ENCODE measurements around the gene KLHL29.
A peak's percentile ranks its signal among the peaks of the same experiment; 100 is the strongest.

The KLHL29 gene

GRCh38 chr2:23478933-23479683, 94.1 kb downstream of the KLHL29 start:
- no peak for DNase-seq

DNA sequence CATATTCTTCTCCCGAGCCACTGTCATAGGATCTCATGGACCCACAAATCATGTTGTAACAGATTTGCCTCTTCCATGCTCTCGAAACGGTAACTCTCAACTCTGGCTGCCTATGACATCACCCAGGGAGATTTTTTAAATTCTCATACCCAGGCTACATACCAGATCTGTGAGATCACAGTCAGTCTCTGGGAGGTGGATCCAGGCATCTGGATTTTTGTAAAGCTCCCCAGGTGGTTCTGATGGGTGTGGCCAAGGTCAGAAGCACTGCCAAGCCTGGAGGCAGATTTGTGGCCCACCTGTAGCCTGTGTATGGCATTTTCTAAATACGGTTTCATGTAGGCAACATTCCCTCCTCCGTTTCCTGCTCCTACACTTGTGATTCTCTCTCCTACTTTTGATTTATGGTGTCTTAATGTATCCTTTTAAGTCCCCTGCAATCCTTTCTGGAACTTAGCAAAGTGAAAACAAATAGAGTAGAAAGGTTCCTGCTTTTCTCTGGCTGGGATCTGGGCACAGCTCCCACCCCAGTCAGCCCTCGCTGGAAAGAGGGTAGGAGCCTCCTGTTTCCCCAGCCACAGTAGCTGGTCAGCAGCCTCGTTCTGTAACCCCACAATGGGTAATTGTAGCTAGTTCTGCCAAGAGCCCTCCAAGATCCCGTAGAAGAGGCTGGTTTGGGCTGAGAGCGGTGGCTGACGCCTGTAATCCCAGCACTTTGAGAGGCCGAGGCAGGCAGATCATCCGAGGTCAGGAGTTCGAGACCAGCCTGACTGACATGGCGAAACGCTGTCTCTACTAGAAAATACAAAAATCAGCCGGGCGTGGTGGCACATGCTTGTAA, 96.2 kb downstream of the KLHL29 start:
- DNase-seq: no peak

DNA sequence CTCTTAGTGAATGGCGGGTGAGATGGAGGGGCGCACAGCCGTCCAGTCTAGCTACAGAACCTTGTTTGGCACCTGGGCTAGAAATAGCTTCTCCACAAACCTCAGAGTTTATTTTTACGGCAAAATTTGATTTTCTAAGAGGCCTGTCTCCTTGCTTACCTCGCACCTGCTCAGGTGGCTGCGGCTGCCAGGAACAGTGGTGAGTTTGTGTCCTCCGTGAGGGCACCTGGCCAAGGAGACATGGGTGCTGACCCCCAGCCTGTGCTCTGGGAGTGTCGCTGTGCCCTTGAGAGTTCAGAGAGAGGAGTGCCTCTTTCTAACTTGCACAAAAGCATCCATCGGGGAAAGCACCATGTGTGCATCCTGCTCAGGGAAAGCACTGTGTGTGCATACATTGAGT, 97.2 kb downstream of the KLHL29 start:
- DNase-seq: no peak

DNA sequence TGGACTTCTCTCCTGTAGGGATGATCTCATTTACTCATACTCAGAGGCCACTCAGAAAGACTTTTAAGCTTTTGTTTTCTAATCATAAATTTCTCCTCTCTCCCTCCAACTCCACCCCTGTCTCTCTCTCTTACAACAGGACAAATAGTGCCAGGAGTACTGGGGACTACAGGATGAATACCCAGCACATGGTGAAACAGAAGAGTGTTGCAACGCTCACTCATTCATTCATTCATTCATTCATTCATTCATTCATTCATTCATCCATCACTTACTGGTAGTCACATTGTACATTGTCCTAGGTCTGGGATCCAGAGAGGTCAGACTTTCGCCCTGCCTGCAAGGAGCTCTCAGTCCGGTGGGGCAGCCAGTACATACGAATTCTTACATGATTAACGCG, 97.6 kb downstream of the KLHL29 start:
- DNase-seq: no peak

DNA sequence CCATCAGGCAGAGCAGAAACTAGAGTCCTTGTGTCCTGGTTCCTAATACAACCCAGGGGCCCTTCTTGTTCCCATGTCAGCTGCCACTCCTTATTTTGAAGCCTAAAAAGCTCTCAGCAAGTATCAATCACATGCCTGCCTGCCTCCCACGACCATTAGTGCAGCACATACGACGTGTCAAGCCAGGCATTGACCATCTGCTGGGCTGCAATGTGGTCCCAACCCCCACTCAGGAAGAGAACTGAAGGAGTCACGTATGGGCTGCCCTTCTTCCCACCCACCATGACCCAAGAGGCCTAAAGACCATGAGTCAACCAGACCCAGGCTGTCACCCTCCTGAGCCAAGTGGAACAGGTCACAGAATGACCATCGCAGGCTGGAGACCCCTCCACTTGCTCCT, 98.8 kb downstream of the KLHL29 start:
- DNase-seq: no peak

DNA sequence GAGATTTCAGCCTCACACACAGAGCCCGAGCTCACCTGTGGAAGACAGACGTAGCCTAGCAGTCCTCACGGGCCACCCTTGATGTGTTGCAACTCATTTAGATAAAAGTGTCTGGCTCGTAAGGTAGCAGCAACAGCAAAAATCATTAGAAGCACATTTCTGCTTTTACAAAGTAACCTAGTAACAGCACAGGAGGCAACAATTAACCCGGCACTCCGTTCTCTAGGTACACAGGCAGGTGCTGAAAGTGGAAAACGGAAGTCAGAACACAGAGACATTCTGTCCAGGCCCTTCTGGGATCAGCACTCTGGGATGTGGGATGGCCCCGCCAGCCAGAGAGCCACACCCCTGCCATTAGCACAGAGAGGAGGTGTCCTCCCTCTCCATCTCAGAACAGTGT, 99.3 kb downstream of the KLHL29 start:
- no peak for DNase-seq

DNA sequence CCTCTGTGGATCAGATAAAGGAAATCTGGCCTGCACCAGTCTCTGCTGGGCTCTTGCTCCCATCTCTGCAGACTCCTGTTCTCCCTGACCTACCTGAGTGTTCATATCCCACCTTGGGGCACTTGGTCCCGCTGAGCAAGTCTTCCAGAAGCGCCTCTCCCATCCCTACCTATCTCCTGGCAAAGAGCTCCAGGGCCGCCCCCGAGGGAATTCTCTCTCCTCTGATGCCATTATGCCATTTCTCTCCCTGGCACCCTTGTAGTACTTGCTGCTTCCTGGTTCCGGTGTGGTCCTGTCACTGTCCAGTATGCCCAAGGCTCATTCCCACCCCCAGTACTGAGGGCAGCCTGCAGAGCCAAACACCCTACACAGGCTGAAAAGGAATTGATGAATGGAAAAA, 99.8 kb downstream of the KLHL29 start:
- DNase-seq: no peak

DNA sequence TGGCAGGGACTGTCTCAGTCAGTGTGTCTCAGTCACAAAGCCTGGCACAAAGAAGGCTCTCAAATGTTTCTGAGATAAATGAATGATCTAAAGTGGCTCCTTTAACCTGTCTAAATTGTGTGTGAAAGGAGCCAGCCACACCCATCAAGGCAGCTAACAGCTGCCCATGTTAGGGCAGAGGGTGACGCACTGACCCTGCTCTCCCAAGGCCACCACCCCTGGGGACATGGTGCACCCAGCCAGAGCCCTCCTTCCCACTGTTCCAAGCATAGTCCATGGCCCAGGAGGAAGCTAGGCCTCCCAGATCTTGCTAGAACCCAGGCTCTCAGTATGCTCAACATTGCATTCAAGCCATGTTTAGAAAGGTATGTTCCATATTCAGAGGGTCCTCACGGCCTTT, 100.3 kb downstream of the KLHL29 start:
- no peak for DNase-seq

DNA sequence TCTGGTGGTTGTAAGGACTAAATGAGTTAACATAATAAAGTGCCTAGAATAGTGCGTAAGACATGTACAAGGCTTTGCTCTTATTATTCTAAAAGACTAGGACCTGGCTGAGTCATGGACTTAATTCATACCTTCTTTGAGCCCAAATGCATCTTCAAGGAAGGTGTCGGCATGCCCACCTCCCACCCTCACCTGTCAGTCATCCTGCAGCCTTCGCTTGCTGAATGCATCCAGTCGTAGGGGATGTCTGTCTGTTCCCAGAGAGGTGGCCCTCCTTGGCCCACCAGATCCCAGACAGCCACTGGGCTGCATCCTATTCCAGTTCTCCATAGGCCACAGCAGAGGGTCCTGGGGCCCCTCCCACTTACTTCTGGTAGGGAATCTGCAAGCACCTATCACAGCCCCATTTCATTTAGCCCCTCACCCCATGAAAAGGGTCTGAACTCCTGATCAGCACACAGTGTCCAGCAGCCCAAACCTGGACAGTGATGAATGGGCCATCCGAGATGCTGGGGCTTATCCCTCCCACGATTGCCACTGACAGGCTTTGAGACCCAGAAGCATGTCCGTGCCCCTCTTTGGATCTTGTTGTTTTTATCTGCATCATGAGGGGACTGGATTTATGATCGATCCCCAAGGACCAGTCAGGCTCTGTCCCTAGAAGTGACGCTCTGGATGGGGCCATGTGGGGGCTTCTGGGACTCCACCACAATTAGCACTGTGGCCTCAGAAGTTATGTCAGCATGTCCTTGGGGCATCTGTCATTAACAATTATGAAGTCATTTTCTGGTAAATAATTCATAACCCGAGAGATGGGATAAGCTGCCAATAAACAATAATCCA, 101.1 kb downstream of the KLHL29 start:
- DNase-seq: no peak

- no peak for DNase-seq
These were observed 101.7 kb downstream of the KLHL29 start for GRCh38 chr2:23486684-23487075.

- DNase-seq: peak in 1 of 2 donors; percentile 15
These were observed 102.9 kb downstream of the KLHL29 start for GRCh38 chr2:23487735-23488492.

DNA sequence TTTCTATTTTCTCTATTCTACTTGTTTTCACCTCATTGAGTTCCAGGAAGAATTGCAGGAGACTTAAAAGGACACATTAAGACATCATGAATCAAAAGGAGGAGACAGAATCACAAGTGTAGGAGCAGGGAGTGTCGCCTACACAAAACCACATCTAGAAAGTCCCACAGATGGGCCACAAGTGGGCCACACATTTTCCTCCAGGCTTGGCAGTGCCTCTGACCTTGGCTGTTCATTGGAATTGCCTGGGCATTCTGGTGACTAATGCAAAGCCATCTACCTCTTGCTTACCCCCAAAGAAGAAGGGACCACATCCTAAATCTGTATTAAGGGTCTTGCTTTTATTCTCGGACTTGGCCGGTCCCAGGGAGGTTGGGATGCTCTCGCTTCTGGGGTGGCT, 103.6 kb downstream of the KLHL29 start:
- DNase-seq: no peak

- DNase-seq: peak; percentile 18 to 32
These were observed 104.7 kb downstream of the KLHL29 start for GRCh38 chr2:23489471-23490322.

- no peak for DNase-seq
These were observed 106.8 kb downstream of the KLHL29 start for GRCh38 chr2:23491591-23492336.

- no peak for DNase-seq
These were observed 107.3 kb downstream of the KLHL29 start for GRCh38 chr2:23492337-23492675.

GRCh38 chr2:23492921-23493320, 107.9 kb downstream of the KLHL29 start:
- no peak for DNase-seq

DNA sequence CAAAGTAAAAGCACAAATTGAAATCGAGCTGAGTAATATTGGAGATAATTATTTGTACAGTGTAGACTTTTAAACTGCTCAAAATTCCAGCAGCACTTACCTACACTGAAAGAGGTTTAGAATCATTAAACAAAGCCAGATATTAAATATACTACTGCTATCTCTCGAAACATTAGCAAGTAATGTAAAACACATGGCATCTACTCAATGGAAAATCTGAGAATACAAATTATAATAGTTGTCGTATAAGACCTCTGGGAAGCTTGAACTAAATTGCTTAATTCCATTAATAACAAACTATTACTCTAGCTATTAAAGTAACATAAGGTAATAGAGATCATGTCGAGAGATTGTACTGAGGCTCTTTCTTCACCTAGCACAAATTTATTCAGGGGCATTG, 108.9 kb downstream of the KLHL29 start:
- DNase-seq: no peak

DNA sequence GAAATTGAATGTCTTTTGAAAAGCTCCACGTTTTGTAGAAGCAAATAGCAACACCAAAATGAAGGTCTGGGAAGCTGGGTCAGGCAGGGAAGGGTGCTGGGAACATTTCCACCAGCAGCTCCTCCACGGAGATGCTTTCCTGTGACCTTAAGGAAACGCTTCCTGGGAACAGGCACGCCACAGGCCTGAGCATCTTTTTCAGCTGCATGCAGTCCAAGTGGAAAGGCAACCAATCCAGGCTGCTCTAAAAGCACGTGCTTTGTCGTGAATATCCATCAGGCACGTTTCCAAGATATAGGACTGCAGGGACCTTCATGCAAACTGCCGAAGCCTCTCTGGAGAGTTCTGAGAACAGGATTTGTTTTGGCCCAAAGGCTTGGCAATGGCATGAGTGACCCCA, 109.3 kb downstream of the KLHL29 start:
- no peak for DNase-seq

- no peak for DNase-seq
These were observed 110.7 kb downstream of the KLHL29 start for GRCh38 chr2:23495661-23496114.

DNA sequence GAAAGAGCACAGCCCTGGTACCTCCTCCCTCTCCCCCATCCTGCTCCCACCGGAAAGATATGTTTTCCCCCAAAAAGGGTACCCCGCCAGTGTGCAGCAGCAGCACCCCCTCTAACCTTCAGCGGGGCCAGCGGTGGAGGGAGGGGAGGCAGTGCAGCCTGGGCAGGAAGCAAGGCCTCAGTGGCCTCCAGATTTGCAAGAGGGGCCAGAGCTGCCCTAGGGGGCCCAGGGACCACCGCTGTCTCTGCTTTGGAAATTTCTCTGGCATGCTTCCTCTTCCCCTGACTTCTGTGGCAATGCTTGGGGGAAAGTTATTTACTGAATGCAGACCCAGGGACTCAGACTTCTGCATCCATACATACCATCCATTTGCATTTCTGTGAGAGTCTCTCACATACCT, 111.5 kb downstream of the KLHL29 start:
- no peak for DNase-seq

DNA sequence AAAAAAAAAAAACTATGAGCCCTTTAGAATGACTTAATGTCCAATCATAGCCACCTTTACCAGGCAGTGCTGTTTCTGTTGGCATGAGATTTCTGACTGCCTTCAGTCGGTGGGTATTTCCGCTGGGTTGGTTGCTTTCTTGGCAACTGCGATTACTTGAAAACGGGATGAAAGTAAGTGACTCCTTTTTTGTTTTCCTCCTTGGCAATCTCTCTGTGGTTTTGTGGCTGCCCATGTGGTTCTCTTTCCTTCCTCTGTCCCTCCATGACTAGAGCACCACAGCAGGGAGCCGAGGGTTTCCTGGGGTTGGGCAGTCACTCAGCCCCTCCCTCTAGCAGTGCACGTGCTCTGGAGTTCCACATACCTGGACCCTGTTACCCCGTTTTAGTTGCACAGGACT, 112.1 kb downstream of the KLHL29 start:
- DNase-seq: peak in 1 of 2 donors; percentile 26

All from stimulated activated CD4-positive, alpha-beta T cell treated with anti-CD3 and anti-CD28 coated beads, Interleukin-2, amount 100 ng/mL, for 48 hours (primary cell).